SK-N-MC (cell line): ENCODE data around the gene PPT2.

ENCODE experiments used
- EZH2 ChIP-seq: fragments of 200-600 bp; sonication (generic); IDR thresholded peaks from one replicate; pipeline ENCODE4 v1.6.1; 2017; ENCODE audit warnings: antibody characterized with exemption
- POLR2AphosphoS5 ChIP-seq: IDR thresholded peaks from 2 replicates; pipeline ENCODE4 v1.6.1; 2012; ENCODE audit warnings: mild to moderate bottlenecking, low read depth, low read length, borderline replicate concordance

- TF ChIP-seq POLR2AphosphoS5: no peak
- TF ChIP-seq EZH2: no peak
Observed at GRCh38 chr6:32202186-32202585, 48.2 kb downstream of the PPT2 start.
